H1 (cell line): Measurements from ENCODE around the gene RNU6-1. TPM values are rescaled to one million over a fixed set of nuclear protein-coding genes. Genes with fewer than 3 reads are reported as not detected.

Source experiments
- CTCF ChIA-PET: fragments of 300-600 bp; sonication (Branson Sonifier 250); formaldehyde crosslinking; loops from one replicate; lab custom pipeline; 2021; ENCODE audit not compliant: partially characterized antibody; lab: Charles Lee
- POLR2A ChIA-PET: fragments of 300-600 bp; sonication (Branson Sonifier 250); formaldehyde crosslinking; loops from one replicate; lab custom pipeline; 2021; ENCODE audit warnings: inconsistent platforms; ENCODE audit not compliant: partially characterized antibody; lab: Charles Lee
- DNase-seq, 2 experiments: peaks; one replicate each; pipeline versions ENCODE4 v3.0.0 to v3.0.0-alpha.2; 2010 to 2022; ENCODE audit warnings: low spot score in 2 of 2, low read depth in 1 of 2, mixed read lengths in 1 of 2
- FAIRE-seq: peaks from 2 replicates; lab custom pipeline; 2011; peaks lifted over from hg19 to GRCh38; lab: Jason Lieb, UNC
- H2AFZ ChIP-seq: 2 replicates; pipeline ENCODE4 v1.8.1; 2012; ENCODE audit warnings: low read length, inconsistent platforms
- H2AK5ac ChIP-seq: 2 replicates; pipeline ENCODE4 v1.6.1; 2013; ENCODE audit warnings: low read depth, low read length
- H2BK120ac ChIP-seq: replicated peaks from 2 replicates; pipeline ENCODE3; 2013; ENCODE audit warnings: low read depth, low read length, inconsistent platforms
- H2BK12ac ChIP-seq: 2 replicates; pipeline ENCODE4 v1.6.1; 2013; ENCODE audit warnings: low read depth, low read length
- H2BK15ac ChIP-seq: 2 replicates; pipeline ENCODE4 v1.6.1; 2013; ENCODE audit warnings: low read length
- H2BK20ac ChIP-seq: 2 replicates; pipeline ENCODE4 v1.6.1; 2013; ENCODE audit warnings: low read length
- H2BK5ac ChIP-seq: 2 replicates; pipeline ENCODE4 v1.6.1; 2013; ENCODE audit warnings: low read depth, low read length
- H3K14ac ChIP-seq: 2 replicates; pipeline ENCODE4 v1.6.1; 2013; ENCODE audit warnings: inconsistent platforms; ENCODE audit not compliant: insufficient read length
- H3K18ac ChIP-seq: 2 replicates; pipeline ENCODE4 v1.6.1; 2013; ENCODE audit warnings: low read length; ENCODE audit errors: extremely low read depth
- H3K23ac ChIP-seq: 2 replicates; pipeline ENCODE4 v1.6.1; 2013; ENCODE audit warnings: inconsistent platforms; ENCODE audit not compliant: insufficient read length
- H3K23me2 ChIP-seq: 2 replicates; pipeline ENCODE4 v1.6.1; 2013; ENCODE audit warnings: low read depth, low read length
- H3K27ac ChIP-seq: 2 replicates; pipeline ENCODE4 v1.6.1; 2011; ENCODE audit warnings: low read depth, low read length, inconsistent platforms
- H3K27me3 ChIP-seq, 4 experiments: replicated peaks in 1 of 4; 1 replicate in 1 of 4; 2 replicates in 3 of 4; pipeline versions ENCODE4 v1.6.1 to v1.8.1; 2011 to 2013; ENCODE audit warnings: low read length in 3 of 4, mild to moderate bottlenecking in 3 of 4, inconsistent platforms in 2 of 4, mixed read lengths in 2 of 4, moderate library complexity in 1 of 4; ENCODE audit not compliant: control insufficient read depth in 3 of 4, insufficient read depth in 3 of 4; ENCODE audit errors: extremely low read depth in 1 of 4
- H3K36me3 ChIP-seq, 4 experiments: 2 replicates each; pipeline versions ENCODE4 v1.6.1 to v1.8.1; 2011 to 2013; ENCODE audit warnings: mild to moderate bottlenecking in 4 of 4, low read length in 3 of 4, moderate library complexity in 2 of 4, control low read depth in 1 of 4, inconsistent platforms in 1 of 4; ENCODE audit not compliant: insufficient read depth in 4 of 4, control insufficient read depth in 2 of 4
- H3K4ac ChIP-seq: replicated peaks from 2 replicates; pipeline ENCODE3; 2013; ENCODE audit warnings: low read length, low read depth, mixed read lengths, inconsistent platforms; ENCODE audit not compliant: insufficient read length
- H3K4me1 ChIP-seq, 4 experiments: replicated peaks in 1 of 4; 1 replicate in 1 of 4; 2 replicates in 3 of 4; pipeline versions ENCODE4 v1.6.1 to v1.8.1; 2011 to 2013; ENCODE audit warnings: low read length in 3 of 4, inconsistent platforms in 2 of 4, mixed read lengths in 1 of 4; ENCODE audit not compliant: insufficient read depth in 4 of 4, control insufficient read depth in 3 of 4
- H3K4me2 ChIP-seq, 2 experiments: 2 replicates each; pipeline versions ENCODE4 v1.6.1 to v1.8.1; 2011 to 2013; ENCODE audit warnings: low read depth in 2 of 2, low read length in 2 of 2, control low read depth in 1 of 2, inconsistent platforms in 1 of 2, mild to moderate bottlenecking in 1 of 2; ENCODE audit not compliant: insufficient read depth in 1 of 2
- H3K4me3 ChIP-seq, 4 experiments: fragments of 200-600, 300-600 bp in 1 of 4; sonication (generic), shearing (Covaris generic), sonication (Bioruptor Twin) in 1 of 4; 2 replicates each; pipeline versions ENCODE4 v1.5.1 to v1.8.1; 2011 to 2016; ENCODE audit warnings: low read length in 4 of 4, low read depth in 3 of 4, control low read depth in 2 of 4, inconsistent platforms in 2 of 4, mild to moderate bottlenecking in 2 of 4, mixed read lengths in 1 of 4, moderate library complexity in 1 of 4; ENCODE audit not compliant: insufficient read depth in 2 of 4; ENCODE audit errors: extremely low read depth in 1 of 4
- H3K56ac ChIP-seq: replicated peaks from 2 replicates; pipeline ENCODE3; 2013; ENCODE audit warnings: low read depth, mild to moderate bottlenecking, mixed read lengths, low read length, inconsistent platforms; ENCODE audit not compliant: insufficient read length
- H3K79me1 ChIP-seq: 2 replicates; pipeline ENCODE4 v1.6.1; 2013; ENCODE audit warnings: low read depth, low read length, control low read depth
- H3K79me2 ChIP-seq, 2 experiments: 2 replicates each; pipeline versions ENCODE4 v1.6.1 to v1.8.1; 2012 to 2013; ENCODE audit warnings: low read length in 2 of 2, mild to moderate bottlenecking in 2 of 2, inconsistent platforms in 1 of 2; ENCODE audit not compliant: insufficient read depth in 2 of 2, control insufficient read depth in 1 of 2
- H3K9ac ChIP-seq, 4 experiments: replicated peaks in 1 of 4; 1 replicate in 1 of 4; 2 replicates in 3 of 4; pipeline versions ENCODE4 v1.6.1 to v1.8.1; 2011 to 2013; ENCODE audit warnings: low read depth in 3 of 4, low read length in 3 of 4, control low read depth in 2 of 4, mild to moderate bottlenecking in 2 of 4, moderate library complexity in 2 of 4, inconsistent platforms in 1 of 4; ENCODE audit errors: extremely low read depth in 1 of 4
- H3K9me3 ChIP-seq, 2 experiments: 2 replicates each; pipeline versions ENCODE4 v1.6.1 to v1.8.1; 2012 to 2013; ENCODE audit warnings: mild to moderate bottlenecking in 2 of 2, moderate library complexity in 2 of 2, control low read depth in 1 of 2, inconsistent platforms in 1 of 2, low read depth in 1 of 2, low read length in 1 of 2, mixed read lengths in 1 of 2; ENCODE audit not compliant: insufficient read depth in 2 of 2
- H4K20me1 ChIP-seq, 2 experiments: replicated peaks in 1 of 2; 2 replicates each; pipeline versions ENCODE3 to v1.8.1; 2011 to 2013; ENCODE audit warnings: inconsistent platforms in 2 of 2, low read length in 2 of 2, mild to moderate bottlenecking in 1 of 2; ENCODE audit not compliant: insufficient read depth in 2 of 2, control insufficient read depth in 1 of 2
- H4K5ac ChIP-seq: 2 replicates; pipeline ENCODE4 v1.6.1; 2013; ENCODE audit warnings: low read length, low read depth, mixed read lengths, inconsistent platforms; ENCODE audit not compliant: insufficient read length
- H4K8ac ChIP-seq: 2 replicates; pipeline ENCODE4 v1.8.0; 2013; ENCODE audit warnings: mild to moderate bottlenecking, moderate library complexity, low read length, inconsistent platforms; ENCODE audit not compliant: insufficient read depth; ENCODE audit errors: extremely low read depth
- H4K91ac ChIP-seq: replicated peaks from 2 replicates; pipeline ENCODE3; 2013; ENCODE audit warnings: low read length, mixed read lengths, inconsistent platforms; ENCODE audit not compliant: insufficient read length
- CBX5 ChIP-seq: fragments of 300-800, 300-1000 bp; sonication (generic); IDR thresholded peaks from 2 replicates; pipeline ENCODE4 v1.7.1; 2016; ENCODE audit warnings: antibody characterized with exemption, low read length, low read depth
- CHD1 ChIP-seq: IDR thresholded peaks from 2 replicates; pipeline ENCODE4 v1.6.1; 2012; ENCODE audit warnings: low read depth, low read length, improper control_type of control experiment
- CTBP2 ChIP-seq: IDR thresholded peaks from 2 replicates; pipeline ENCODE4 v1.7.0; 2011; ENCODE audit warnings: borderline replicate concordance, mild to moderate bottlenecking, moderate library complexity, mixed read lengths, low read length; ENCODE audit not compliant: insufficient read depth, insufficient read length
- HDAC6 ChIP-seq: IDR thresholded peaks from one replicate; pipeline ENCODE4 v1.7.1; 2012; ENCODE audit warnings: low read depth, mild to moderate bottlenecking, inconsistent platforms, low read length, moderate library complexity
- NRF1 ChIP-seq: IDR thresholded peaks from 2 replicates; pipeline ENCODE4 v1.6.1; 2011; ENCODE audit warnings: mild to moderate bottlenecking, low read depth, low read length, improper control_type of control experiment
- TAF1 ChIP-seq: IDR thresholded peaks from 2 replicates; pipeline ENCODE4 v1.6.1; 2011; ENCODE audit warnings: mild to moderate bottlenecking, low read depth, low read length
- polyA plus RNA-seq, 7 experiments: library from polyadenylated mRNA; depleted of rRNA in 3 of 7; stranded (reverse) in 5 of 7; unstranded in 2 of 7; fragments of >200 nt in 5 of 7; fragments of 200-250 nt in 2 of 7; gene quantifications; 1 replicate in 5 of 7; 2 replicates in 1 of 7; 4 replicates in 1 of 7; pipeline versions ENCODE4 v1.2.1 to v1.2.3, GENCODE V29; 2011 to 2013; ENCODE audit warnings: missing spikeins in 2 of 7, mixed read lengths in 2 of 7
- total RNA-seq: library from RNA; stranded (reverse); fragmentation: NEBNext Ultra II Directional; extraction: Animal tissue kit (Norgen Biotek cat#: 25700); gene quantifications from 2 replicates; pipeline ENCODE4 v1.2.1, GENCODE V29; 2021

RNU6-1 gene
- total and polyA plus RNA-seq, 2 of the 8 experiments (the other 6 are each of a cell fraction or from before 2014, with no cell fraction given): not detected

DNA sequence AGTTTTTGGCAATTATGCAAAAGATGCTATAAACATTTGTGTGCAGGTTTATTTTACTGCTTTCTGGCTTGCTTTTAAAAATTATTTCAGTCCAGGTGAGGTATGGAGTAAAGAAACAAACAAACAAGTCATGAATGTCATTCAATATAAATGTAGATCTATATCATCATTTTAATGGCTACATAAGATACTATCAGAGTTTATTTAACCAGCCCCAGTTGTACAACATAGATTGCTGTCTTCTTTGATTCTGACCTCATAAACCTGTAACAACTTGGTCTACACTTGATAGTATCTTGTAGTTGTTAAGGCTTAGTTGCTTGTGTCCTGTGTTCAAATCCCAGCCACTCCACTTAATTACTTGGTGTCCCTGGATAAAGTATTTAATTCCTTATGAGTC, 46.0 kb upstream of the RNU6-1 start:
- Histone ChIP-seq H3K9me3 (peaks cover 4 to 5% of the 10 kb centered on the region in 2 experiments; a peak in 1 of 4 replicates), H2BK12ac (no peak overlapping the region), H4K5ac (no peak overlapping the region), H2AK5ac (no peak overlapping the region), H2BK5ac (no peak overlapping the region), H3K56ac (no peak overlapping the region), H3K4ac (no peak overlapping the region), H3K27ac (no peak overlapping the region), H3K18ac (no peak overlapping the region), H2BK20ac (no peak overlapping the region), H3K4me1 (peaks cover 3 to 8% (median 6%) of the 10 kb centered on the region in 4 experiments; a peak in 6 of 7 replicates), H3K4me3 (no peak overlapping the region), H3K27me3 (peaks cover 0 to 8% (median 2%) of the 10 kb centered on the region in 4 experiments; a peak in 2 of 7 replicates), H3K23ac (no peak overlapping the region), H3K36me3 (no peaks in the 10 kb centered on the region), H2BK120ac (no peak overlapping the region), H4K20me1 (no peaks in the 10 kb centered on the region), H3K79me2 (no peaks in the 10 kb centered on the region), H3K79me1 (no peaks in the 10 kb centered on the region), H3K4me2 (no peak overlapping the region), H2BK15ac (no peak overlapping the region), H4K91ac (no peak overlapping the region), H2AFZ (no peak overlapping the region), H3K23me2 (peaks cover 2% of the 10 kb centered on the region; the same call in 1 of the 2 replicates), H3K9ac (no peak overlapping the region), H3K14ac (no peak overlapping the region), H4K8ac (no peak overlapping the region)
- no peak for TF ChIP-seq TAF1
- TF ChIP-seq HDAC6: no peak
- TF ChIP-seq NRF1: no peak
- no peak for TF ChIP-seq CTBP2
- no peak for TF ChIP-seq CBX5
- TF ChIP-seq CHD1: no peak
- DNase-seq: no peak
- FAIRE-seq: no peak
- POLR2A ChIA-PET: no interaction called here
- CTCF ChIA-PET: no interaction called here
